GM19468 (cell line): ENCODE data around the gene FBXO21.
"Not testable (repeated sequence)": the region's sequence is repeated elsewhere in the genome, so short reads cannot be mapped to it uniquely, and the experiment has no call there.

Source experiments
- ATAC-seq: cut with Tn5 transposase; IDR thresholded peaks from one replicate; pipeline ENCODE4 v1.9.1; 2021; ENCODE audit warnings: mild to moderate bottlenecking, moderate library complexity, moderate number of reproducible peaks; ENCODE audit not compliant: unreplicated experiment; ENCODE audit errors: extremely low read depth

FBXO21 gene

GRCh38 chr12:117113231-117113630, 77.0 kb downstream of the FBXO21 start:
- ATAC-seq, result no peak

- no peak for ATAC-seq
Observed at GRCh38 chr12:117111821-117112595, 78.3 kb downstream of the FBXO21 start.

- ATAC-seq, result no peak
Observed at GRCh38 chr12:117111386-117111785, 78.9 kb downstream of the FBXO21 start.

- ATAC-seq, result no peak
Observed at GRCh38 chr12:117109943-117110635, 80.2 kb downstream of the FBXO21 start.

- ATAC-seq, result no peak
Observed at GRCh38 chr12:117105902-117106301, 84.4 kb downstream of the FBXO21 start.

GRCh38 chr12:117104003-117104402, 86.3 kb downstream of the FBXO21 start:
- ATAC-seq, result not testable (repeated sequence)

GRCh38 chr12:117102800-117103181, 87.5 kb downstream of the FBXO21 start:
- no peak for ATAC-seq

- ATAC-seq, result no peak
Observed at GRCh38 chr12:117101953-117102799, 88.1 kb downstream of the FBXO21 start.

GRCh38 chr12:117100851-117101673, 89.2 kb downstream of the FBXO21 start:
- ATAC-seq, result no peak

GRCh38 chr12:117100251-117100650, 90.0 kb downstream of the FBXO21 start:
- ATAC-seq, result no peak

GRCh38 chr12:117098361-117099217, 91.7 kb downstream of the FBXO21 start:
- ATAC-seq, result no peak

GRCh38 chr12:117098024-117098360, 92.3 kb downstream of the FBXO21 start:
- ATAC-seq, result no peak

- no peak for ATAC-seq
Observed at GRCh38 chr12:117097159-117097558, 93.1 kb downstream of the FBXO21 start.

- no peak for ATAC-seq
Observed at GRCh38 chr12:117096501-117097042, 93.7 kb downstream of the FBXO21 start.

GRCh38 chr12:117095191-117095590, 95.1 kb downstream of the FBXO21 start:
- not testable (repeated sequence) for ATAC-seq

GRCh38 chr12:117093918-117094630, 96.2 kb downstream of the FBXO21 start:
- ATAC-seq, result no peak

- ATAC-seq, result no peak
Observed at GRCh38 chr12:117093431-117093830, 96.8 kb downstream of the FBXO21 start.

GRCh38 chr12:117092886-117093285, 97.4 kb downstream of the FBXO21 start:
- no peak for ATAC-seq

- no peak for ATAC-seq
Observed at GRCh38 chr12:117092511-117092780, 97.8 kb downstream of the FBXO21 start.
